GM18858 (cell line): ENCODE measurements around the gene TLX2.
"Not testable (repeated sequence)": the region's sequence is repeated elsewhere in the genome, so short reads cannot be mapped to it uniquely, and the experiment has no call there.

Experiments used
- ATAC-seq: cut with Tn5 transposase; IDR thresholded peaks from one replicate; pipeline ENCODE4 v1.9.1; 2021; ENCODE audit not compliant: unreplicated experiment

Gene TLX2

GRCh38 chr2:74514368-74515270 lies at the start of gene TLX2:
Gene TLX2 (plus strand): TSS chr2:74514450. CDS start chr2:74514807, 357 bp downstream.
- ATAC-seq: no peak

- ATAC-seq: not testable (repeated sequence)
These were observed 43.5 kb upstream of the TLX2 start for GRCh38 chr2:74470742-74471141.

- no peak for ATAC-seq
These were observed 42.8 kb upstream of the TLX2 start for GRCh38 chr2:74471332-74472065.

- peak; percentile 71 for ATAC-seq
These were observed 41.9 kb upstream of the TLX2 start, which contains the start of gene MRPL53 for GRCh38 chr2:74472086-74472944. Gene MRPL53 (minus strand): TSS chr2:74472680. CDS start chr2:74472660, 20 bp downstream.

GRCh38 chr2:74472945-74473258 lies 41.3 kb upstream of the TLX2 start:
- no peak for ATAC-seq

- no peak for ATAC-seq
These were observed 39.8 kb upstream of the TLX2 start for GRCh38 chr2:74474481-74474880.

GRCh38 chr2:74474899-74475298 lies 39.4 kb upstream of the TLX2 start:
- ATAC-seq: no peak

GRCh38 chr2:74481431-74481830 lies 32.8 kb upstream of the TLX2 start:
- ATAC-seq: no peak

- ATAC-seq: peak; percentile 26
These were observed 32.1 kb upstream of the TLX2 start for GRCh38 chr2:74481961-74482800.

- ATAC-seq: peak; percentile 78
These were observed 31.2 kb upstream of the TLX2 start, which contains the start of the genes CCDC142 and TTC31 for GRCh38 chr2:74482801-74483674. Gene CCDC142 (minus strand): TSS chr2:74482998. CDS start chr2:74482837, 161 bp downstream. Gene TTC31 (plus strand): TSS chr2:74483081. CDS start chr2:74483096, 15 bp downstream.

GRCh38 chr2:74483675-74484164 lies 30.5 kb upstream of the TLX2 start:
- not testable (repeated sequence) for ATAC-seq

- ATAC-seq: no peak
These were observed 28.1 kb upstream of the TLX2 start for GRCh38 chr2:74486141-74486540.

GRCh38 chr2:74488643-74489481 lies 25.4 kb upstream of the TLX2 start:
- no peak for ATAC-seq

GRCh38 chr2:74489906-74490305 lies 24.3 kb upstream of the TLX2 start:
- ATAC-seq: no peak

- ATAC-seq: no peak
These were observed 22.4 kb upstream of the TLX2 start for GRCh38 chr2:74491648-74492544.

- no peak for ATAC-seq
These were observed 20.7 kb upstream of the TLX2 start for GRCh38 chr2:74493546-74493945.

- ATAC-seq: no peak
These were observed 18.8 kb upstream of the TLX2 start for GRCh38 chr2:74495440-74495839.
